Measurements from ENCODE around the gene VSX2. TPM values are rescaled to one million over a fixed set of nuclear protein-coding genes. Genes with fewer than 3 reads are reported as not detected.

The VSX2 gene
- total RNA-seq, 1 experiment from 2014 or later: not detected

GRCh38 chr14:74255281-74255680 is 16.0 kb downstream of the VSX2 start:
- Histone ChIP-seq H3K14ac (ENCODE audit: insufficient read depth, low read length) (no peak overlapping the region), H2BK20ac (ENCODE audit: low read depth, low read length, poor library complexity, severe bottlenecking) (no peak overlapping the region), H3K23me2 (ENCODE audit: insufficient read length, low read depth, low read length, poor library complexity, severe bottlenecking) (peaks cover 9% of the 10 kb centered on the region), H2BK5ac (ENCODE audit: insufficient read length, low read length) (no peak overlapping the region), H3K9ac (ENCODE audit: extremely low read depth, insufficient read length, low read length) (no peak overlapping the region), H3K9me3 (ENCODE audit: control insufficient read depth, low read depth, low read length) (no peaks in the 10 kb centered on the region), H3K4ac (ENCODE audit: low read depth, low read length) (no peak overlapping the region), H4K91ac (ENCODE audit: insufficient read length, low read depth, low read length) (no peak overlapping the region), H3K4me1 (ENCODE audit: insufficient read depth, low read length) (no peaks in the 10 kb centered on the region), H2BK15ac (ENCODE audit: low read depth, low read length) (no peak overlapping the region), H4K5ac (ENCODE audit: insufficient read length, low read depth, low read length) (no peak overlapping the region), H3K23ac (ENCODE audit: insufficient read length, low read depth, low read length) (no peak overlapping the region), H3K18ac (ENCODE audit: insufficient read length, low read depth, low read length) (no peak overlapping the region), H2AFZ (ENCODE audit: low read length) (no peak overlapping the region), H4K20me1 (ENCODE audit: control insufficient read depth, insufficient read depth, insufficient read length) (no peaks in the 10 kb centered on the region), H4K8ac (replicated peaks; ENCODE audit: insufficient read length, low read depth, low read length) (no peak overlapping the region), H3T11ph (ENCODE audit: low read length) (no peak overlapping the region), H3K79me1 (ENCODE audit: insufficient read depth, low read depth, low read length, poor library complexity, severe bottlenecking) (no peaks in the 10 kb centered on the region), H3K79me2 (ENCODE audit: insufficient read depth, low read length) (no peaks in the 10 kb centered on the region), H3K56ac (ENCODE audit: insufficient read length, low read depth, low read length) (no peak overlapping the region), H2BK12ac (ENCODE audit: insufficient read length, low read depth, low read length) (no peak overlapping the region), H2BK120ac (ENCODE audit: low read depth, low read length, poor library complexity, severe bottlenecking) (no peak overlapping the region), H3K27ac (ENCODE audit: insufficient read length, low read depth, low read length) (no peak overlapping the region), H3K27me3 (ENCODE audit: insufficient read depth, low read length) (peaks cover 12% of the 10 kb centered on the region; the same call in 1 of the 2 replicates), H2AK5ac (ENCODE audit: insufficient read length, low read length) (no peak overlapping the region), H3K4me2 (ENCODE audit: insufficient read depth, insufficient read length, low read length) (no peak overlapping the region)
- Mint-ChIP-seq H3K9me3 (no peaks in the 10 kb centered on the region; a peak in 1 of 5 replicates), H3K4me1 (peaks cover 6 to 10% of the 10 kb centered on the region in 2 experiments), H3K4me3 (no peak overlapping the region), H3K36me3 (ENCODE audit: insufficient read depth in 1 of 3, low read depth in 3 of 3) (no peaks in the 10 kb centered on the region), H3K27me3 (ENCODE audit: low read depth) (peaks cover 65% of the 10 kb centered on the region), H3K27ac (no peak overlapping the region)
- WGBS (ENCODE audit: extremely low coverage, insufficient read length, low lambda C conversion rate): no CpG with 5 or more reads among the region's 3 CpGs
- DNase-seq: no peak
- TF ChIP-seq CTCF (conservative IDR thresholded peaks at IDR 0.05): no peak

Data from H9 (cell line).